Adipocyte (in vitro differentiated cells): ENCODE data around the gene CHN2.

Experiments
- DNase-seq: peaks from one replicate; pipeline ENCODE4 v3.0.0-alpha.2; 2015; ENCODE audit warnings: low read depth
- H3K27me3 ChIP-seq: replicated peaks from 2 replicates; pipeline ENCODE4 v1.7.0; 2013; ENCODE audit warnings: mild to moderate bottlenecking, low read length, moderate library complexity; ENCODE audit not compliant: control insufficient read depth, insufficient read depth
- H3K36me3 ChIP-seq: 2 replicates; pipeline ENCODE4 v1.7.0; 2013; ENCODE audit warnings: low read length, mild to moderate bottlenecking, moderate library complexity; ENCODE audit not compliant: control insufficient read depth, insufficient read depth, severe bottlenecking
- H3K4me1 ChIP-seq: 2 replicates; pipeline ENCODE4 v1.7.0; 2013; ENCODE audit warnings: mild to moderate bottlenecking, low read length, moderate library complexity; ENCODE audit not compliant: control insufficient read depth, insufficient read depth
- H3K4me3 ChIP-seq: 2 replicates; pipeline ENCODE4 v1.7.0; 2013; ENCODE audit warnings: mild to moderate bottlenecking, low read length, moderate library complexity
- H3K9ac ChIP-seq: 2 replicates; pipeline ENCODE4 v1.7.0; 2013; ENCODE audit warnings: mild to moderate bottlenecking, low read length, moderate library complexity
- H3K9me3 ChIP-seq: 2 replicates; pipeline ENCODE4 v1.7.0; 2013; ENCODE audit warnings: mild to moderate bottlenecking, low read length, moderate library complexity; ENCODE audit not compliant: control insufficient read depth

CHN2 gene

GRCh38 chr7:29362380-29362779, 167.8 kb downstream of the CHN2 start:
- no peaks in the 10 kb centered on the region for H3K36me3 ChIP-seq
- peaks cover 15% of the 10 kb centered on the region for H3K27me3 ChIP-seq

GRCh38 chr7:29363636-29364425, 169.3 kb downstream of the CHN2 start:
- Histone ChIP-seq H3K4me3 (no peak overlapping the region), H3K27me3 (peaks cover 15% of the 10 kb centered on the region), H3K9me3 (no peaks in the 10 kb centered on the region)

More at GRCh38 chr7:29362380-29362779, 167.8 kb downstream of the CHN2 start:
- Histone ChIP-seq H3K4me3 (no peak overlapping the region), H3K9ac (no peak overlapping the region), H3K9me3 (no peaks in the 10 kb centered on the region), H3K4me1 (peaks cover 20% of the 10 kb centered on the region)
- DNase-seq: no peak

GRCh38 chr7:29364661-29365060, 170.1 kb downstream of the CHN2 start:
- DNase-seq: no peak
- Histone ChIP-seq H3K4me3 (no peak overlapping the region), H3K27me3 (peaks cover 15% of the 10 kb centered on the region), H3K4me1 (peaks cover 10% of the 10 kb centered on the region), H3K9ac (no peak overlapping the region), H3K36me3 (no peaks in the 10 kb centered on the region), H3K9me3 (no peaks in the 10 kb centered on the region)

More at GRCh38 chr7:29363636-29364425, 169.3 kb downstream of the CHN2 start:
- DNase-seq: no peak
- H3K9ac ChIP-seq: no peak overlapping the region
- no peaks in the 10 kb centered on the region for H3K36me3 ChIP-seq
- H3K4me1 ChIP-seq: peaks cover 18% of the 10 kb centered on the region

- H3K4me1 ChIP-seq: peaks cover 8% of the 10 kb centered on the region
- H3K9ac ChIP-seq: no peak overlapping the region
- H3K27me3 ChIP-seq: peaks cover 15% of the 10 kb centered on the region
- H3K4me3 ChIP-seq: no peak overlapping the region
- no peak for DNase-seq
- H3K36me3 ChIP-seq: no peaks in the 10 kb centered on the region
- H3K9me3 ChIP-seq: no peaks in the 10 kb centered on the region
These were observed 170.8 kb downstream of the CHN2 start for GRCh38 chr7:29365423-29365822.

GRCh38 chr7:29367784-29368183, 173.2 kb downstream of the CHN2 start:
- Histone ChIP-seq H3K4me3 (no peak overlapping the region), H3K36me3 (no peaks in the 10 kb centered on the region), H3K9ac (no peak overlapping the region), H3K4me1 (peaks cover 30% of the 10 kb centered on the region), H3K9me3 (no peaks in the 10 kb centered on the region), H3K27me3 (peaks cover 3% of the 10 kb centered on the region)
- no peak for DNase-seq

- no peak for DNase-seq
- H3K4me3 ChIP-seq: no peak overlapping the region
- peaks cover 3% of the 10 kb centered on the region for H3K27me3 ChIP-seq
- no peak overlapping the region for H3K9ac ChIP-seq
- H3K9me3 ChIP-seq: no peaks in the 10 kb centered on the region
- peaks cover 35% of the 10 kb centered on the region for H3K4me1 ChIP-seq
- H3K36me3 ChIP-seq: no peaks in the 10 kb centered on the region
These were observed 175.4 kb downstream of the CHN2 start for GRCh38 chr7:29369909-29370488.

- H3K4me3 ChIP-seq: no peak overlapping the region
- peaks cover 39% of the 10 kb centered on the region for H3K4me1 ChIP-seq
- H3K27me3 ChIP-seq: no peaks in the 10 kb centered on the region
- H3K9me3 ChIP-seq: no peaks in the 10 kb centered on the region
- H3K36me3 ChIP-seq: no peaks in the 10 kb centered on the region
- DNase-seq: no peak
- no peak overlapping the region for H3K9ac ChIP-seq
These were observed 176.1 kb downstream of the CHN2 start for GRCh38 chr7:29370531-29371314.

- no peak for DNase-seq
- H3K36me3 ChIP-seq: no peaks in the 10 kb centered on the region
- H3K9me3 ChIP-seq: no peaks in the 10 kb centered on the region
- H3K27me3 ChIP-seq: no peaks in the 10 kb centered on the region
- no peak overlapping the region for H3K9ac ChIP-seq
- H3K4me1 ChIP-seq: peaks cover 46% of the 10 kb centered on the region
- H3K4me3 ChIP-seq: no peak overlapping the region
These were observed 176.9 kb downstream of the CHN2 start for GRCh38 chr7:29371472-29371871.

- DNase-seq: no peak
- Histone ChIP-seq H3K9me3 (no peaks in the 10 kb centered on the region), H3K36me3 (no peaks in the 10 kb centered on the region), H3K4me1 (peaks cover 48% of the 10 kb centered on the region), H3K9ac (no peak overlapping the region), H3K27me3 (no peaks in the 10 kb centered on the region), H3K4me3 (no peak overlapping the region)
These were observed 177.9 kb downstream of the CHN2 start for GRCh38 chr7:29372351-29373090.

GRCh38 chr7:29375641-29376562, 181.3 kb downstream of the CHN2 start:
- H3K36me3 ChIP-seq: no peaks in the 10 kb centered on the region
- no peak overlapping the region for H3K9ac ChIP-seq
- no peak for DNase-seq

More at GRCh38 chr7:29375641-29376562, 181.3 kb downstream of the CHN2 start:
- no peak overlapping the region for H3K4me3 ChIP-seq
- H3K4me1 ChIP-seq: peaks cover 38% of the 10 kb centered on the region
- H3K9me3 ChIP-seq: no peaks in the 10 kb centered on the region
- no peaks in the 10 kb centered on the region for H3K27me3 ChIP-seq
